Measurements from ENCODE around the gene ATP2B3.

Gene ATP2B3

GRCh38 chrX:153524234-153524633 is 6.8 kb downstream of the ATP2B3 start:
- no peak overlapping the region for H3K4me3 ChIP-seq (ENCODE audit: low read length)
- no peak for TF ChIP-seq ZNF274 (IDR thresholded peaks at IDR 0.05; ENCODE audit: low read depth, low read length)

- H3K4me3 ChIP-seq (ENCODE audit: low read length) = no peak overlapping the region
- no peak for TF ChIP-seq ZNF274 (IDR thresholded peaks at IDR 0.05; ENCODE audit: low read depth, low read length)
Observed at GRCh38 chrX:153525451-153525850, 8.0 kb downstream of the ATP2B3 start.

- H3K4me3 ChIP-seq (ENCODE audit: low read length) = no peak overlapping the region
- no peak for TF ChIP-seq ZNF274 (IDR thresholded peaks at IDR 0.05; ENCODE audit: low read depth, low read length)
Observed at GRCh38 chrX:153526042-153526441, 8.6 kb downstream of the ATP2B3 start.

- TF ChIP-seq ZNF274 (IDR thresholded peaks at IDR 0.05; ENCODE audit: low read depth, low read length) = no peak
- H3K4me3 ChIP-seq (ENCODE audit: low read length) = no peak overlapping the region
Observed at GRCh38 chrX:153526801-153527200, 9.4 kb downstream of the ATP2B3 start.

GRCh38 chrX:153527208-153527607 is 9.8 kb downstream of the ATP2B3 start:
- no peak overlapping the region for H3K4me3 ChIP-seq (ENCODE audit: low read length)
- TF ChIP-seq ZNF274 (IDR thresholded peaks at IDR 0.05; ENCODE audit: low read depth, low read length) = no peak

- H3K4me3 ChIP-seq (ENCODE audit: low read length) = no peak overlapping the region
- no peak for TF ChIP-seq ZNF274 (IDR thresholded peaks at IDR 0.05; ENCODE audit: low read depth, low read length)
Observed at GRCh38 chrX:153530411-153531129, 13.1 kb downstream of the ATP2B3 start.

GRCh38 chrX:153533091-153533490 is 15.6 kb downstream of the ATP2B3 start:
- H3K4me3 ChIP-seq (ENCODE audit: low read length) = no peak overlapping the region
- no peak for TF ChIP-seq ZNF274 (IDR thresholded peaks at IDR 0.05; ENCODE audit: low read depth, low read length)

GRCh38 chrX:153537080-153537479 is 19.6 kb downstream of the ATP2B3 start:
- no peak overlapping the region for H3K4me3 ChIP-seq (ENCODE audit: low read length)
- TF ChIP-seq ZNF274 (IDR thresholded peaks at IDR 0.05; ENCODE audit: low read depth, low read length) = no peak

- H3K4me3 ChIP-seq (ENCODE audit: low read length) = no peak overlapping the region
- no peak for TF ChIP-seq ZNF274 (IDR thresholded peaks at IDR 0.05; ENCODE audit: low read depth, low read length)
Observed at GRCh38 chrX:153537526-153538295, 20.3 kb downstream of the ATP2B3 start.

GRCh38 chrX:153538424-153538823 is 21.0 kb downstream of the ATP2B3 start:
- H3K4me3 ChIP-seq (ENCODE audit: low read length) = no peak overlapping the region
- TF ChIP-seq ZNF274 (IDR thresholded peaks at IDR 0.05; ENCODE audit: low read depth, low read length) = no peak

GRCh38 chrX:153539171-153539978 is 21.9 kb downstream of the ATP2B3 start:
- no peak overlapping the region for H3K4me3 ChIP-seq (ENCODE audit: low read length)
- TF ChIP-seq ZNF274 (IDR thresholded peaks at IDR 0.05; ENCODE audit: low read depth, low read length) = no peak

- TF ChIP-seq ZNF274 (IDR thresholded peaks at IDR 0.05; ENCODE audit: low read depth, low read length) = no peak
- no peak overlapping the region for H3K4me3 ChIP-seq (ENCODE audit: low read length)
Observed at GRCh38 chrX:153539979-153540358, 22.5 kb downstream of the ATP2B3 start.

GRCh38 chrX:153544727-153545126 is 27.3 kb downstream of the ATP2B3 start:
- TF ChIP-seq ZNF274 (IDR thresholded peaks at IDR 0.05; ENCODE audit: low read depth, low read length) = no peak
- no peak overlapping the region for H3K4me3 ChIP-seq (ENCODE audit: low read length)

- TF ChIP-seq ZNF274 (IDR thresholded peaks at IDR 0.05; ENCODE audit: low read depth, low read length) = no peak
- H3K4me3 ChIP-seq (ENCODE audit: low read length) = no peak overlapping the region
Observed at GRCh38 chrX:153546386-153546785, 28.9 kb downstream of the ATP2B3 start.

All from GM08714 (cell line).